Gastroesophageal sphincter (tissue), 4 donors: Measurements from ENCODE around the gene LEP. TPM values are rescaled to one million over a fixed set of nuclear protein-coding genes. Genes with fewer than 3 reads are reported as not detected.

Experiments used
- ATAC-seq: fragments of 150-250 bp; one replicate; pipeline ENCODE4 v1.9.1; 2016; ENCODE audit warnings: mild to moderate bottlenecking, moderate library complexity
- H3K27ac ChIP-seq, 4 donors: fragments of 200-600 bp; sonication (generic) in 3 of 4; 1 replicate in 3 of 4; 2 replicates in 1 of 4; pipeline ENCODE4 v1.5.1; 2016 to 2019
- H3K27me3 ChIP-seq: fragments of 200-600 bp; sonication (generic); one replicate; pipeline ENCODE4 v1.5.1; 2019
- H3K36me3 ChIP-seq, 2 donors: fragments of 200-600 bp; sonication (generic); one replicate each; pipeline ENCODE4 v1.5.1; 2019; ENCODE audit warnings: control low read depth in 1 of 2
- H3K4me1 ChIP-seq, 3 donors: fragments of 200-600 bp; sonication (generic); 1 replicate in 2 of 3; 2 replicates in 1 of 3; pipeline ENCODE4 v1.5.1; 2016 to 2019; ENCODE audit warnings: control low read depth in 2 of 3
- H3K4me3 ChIP-seq, 2 donors: fragments of 200-600 bp; sonication (generic); one replicate each; pipeline ENCODE4 v1.5.1; 2019; ENCODE audit warnings: mild to moderate bottlenecking in 1 of 2, moderate library complexity in 1 of 2
- H3K9me3 ChIP-seq, 3 donors: fragments of 200-600 bp; sonication (generic); one replicate each; pipeline ENCODE4 v1.5.1; 2017 to 2019; ENCODE audit warnings: control low read depth in 2 of 3
- EP300 ChIP-seq: sonication (generic); formaldehyde crosslinking; IDR thresholded peaks from one replicate; pipeline ENCODE4 v1.6.1; 2017; ENCODE audit warnings: antibody characterized with exemption, mild to moderate bottlenecking
- POLR2A ChIP-seq, 2 donors: fragments of 450-650 bp; IDR thresholded peaks; one replicate each; pipeline ENCODE4 v1.6.1; 2017; ENCODE audit warnings: antibody characterized with exemption in 2 of 2, mild to moderate bottlenecking in 2 of 2, moderate library complexity in 1 of 2
- POLR2AphosphoS5 ChIP-seq: sonication (generic); formaldehyde crosslinking; IDR thresholded peaks from one replicate; pipeline ENCODE4 v1.6.1; 2017; ENCODE audit warnings: antibody characterized with exemption
- WGBS, 2 donors: methylation state at CpG; one replicate each; pipeline ENCODE4 v1.1.5; 2018; ENCODE audit warnings: low coverage in 1 of 2; 5-methylcytosine and 5-hydroxymethylcytosine counted together
- total RNA-seq, 4 donors: library from RNA; depleted of rRNA; stranded (reverse); fragments of >200 nt; gene quantifications; one replicate each; pipeline ENCODE4 v1.1.0, GENCODE V29; 2016
- TF ChIP-seq, protein P1 (sequence below), 4 experiments: fragments of 200-600 bp in 2 of 4; fragments of 450-650 bp in 2 of 4; sonication (generic) in 1 of 4; IDR thresholded peaks; one replicate each; pipeline ENCODE4 v1.5.1; 2017 to 2019; ENCODE audit warnings: antibody characterized with exemption in 4 of 4, mild to moderate bottlenecking in 2 of 4, moderate library complexity in 2 of 4

Gene LEP
- total RNA-seq, 4 donors from 2014 or later: 0.15 to 6.6 TPM; not detected in 2

- ATAC-seq: no peak
- Histone ChIP-seq H3K4me1 (no peaks in the 10 kb centered on the region), H3K9me3 (no peaks in the 10 kb centered on the region), H3K36me3 (no peaks in the 10 kb centered on the region), H3K27me3 (peaks cover under 1% of the 10 kb centered on the region), H3K27ac (no peak overlapping the region), H3K4me3 (no peak overlapping the region)
- 45 to 62% methylated on average over 2 to 4 of the region's 4 CpGs for WGBS, 2 donors
- TF ChIP-seq EP300: no peak
- TF ChIP-seq, protein P1, sequence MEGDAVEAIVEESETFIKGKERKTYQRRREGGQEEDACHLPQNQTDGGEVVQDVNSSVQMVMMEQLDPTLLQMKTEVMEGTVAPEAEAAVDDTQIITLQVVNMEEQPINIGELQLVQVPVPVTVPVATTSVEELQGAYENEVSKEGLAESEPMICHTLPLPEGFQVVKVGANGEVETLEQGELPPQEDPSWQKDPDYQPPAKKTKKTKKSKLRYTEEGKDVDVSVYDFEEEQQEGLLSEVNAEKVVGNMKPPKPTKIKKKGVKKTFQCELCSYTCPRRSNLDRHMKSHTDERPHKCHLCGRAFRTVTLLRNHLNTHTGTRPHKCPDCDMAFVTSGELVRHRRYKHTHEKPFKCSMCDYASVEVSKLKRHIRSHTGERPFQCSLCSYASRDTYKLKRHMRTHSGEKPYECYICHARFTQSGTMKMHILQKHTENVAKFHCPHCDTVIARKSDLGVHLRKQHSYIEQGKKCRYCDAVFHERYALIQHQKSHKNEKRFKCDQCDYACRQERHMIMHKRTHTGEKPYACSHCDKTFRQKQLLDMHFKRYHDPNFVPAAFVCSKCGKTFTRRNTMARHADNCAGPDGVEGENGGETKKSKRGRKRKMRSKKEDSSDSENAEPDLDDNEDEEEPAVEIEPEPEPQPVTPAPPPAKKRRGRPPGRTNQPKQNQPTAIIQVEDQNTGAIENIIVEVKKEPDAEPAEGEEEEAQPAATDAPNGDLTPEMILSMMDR (IDR thresholded peaks at IDR 0.05): no peak
Observed at GRCh38 chr7:128251337-128251736, 10.3 kb downstream of the LEP start.

GRCh38 chr7:128253701-128254100 lies 12.6 kb downstream of the LEP start:
- Histone ChIP-seq H3K9me3 (no peaks in the 10 kb centered on the region), H3K27me3 (no peaks in the 10 kb centered on the region), H3K4me3 (no peak overlapping the region), H3K27ac (no peak overlapping the region), H3K4me1 (no peaks in the 10 kb centered on the region), H3K36me3 (no peaks in the 10 kb centered on the region)
- WGBS, 2 donors: 97% methylated on average over 3 of the region's 8 CpGs; no CpG with 5 or more reads in 1 of the 2 donors
- TF ChIP-seq POLR2A (IDR thresholded peaks at IDR 0.05) (no peak), POLR2AphosphoS5 (no peak)
- ATAC-seq: no peak

DNA sequence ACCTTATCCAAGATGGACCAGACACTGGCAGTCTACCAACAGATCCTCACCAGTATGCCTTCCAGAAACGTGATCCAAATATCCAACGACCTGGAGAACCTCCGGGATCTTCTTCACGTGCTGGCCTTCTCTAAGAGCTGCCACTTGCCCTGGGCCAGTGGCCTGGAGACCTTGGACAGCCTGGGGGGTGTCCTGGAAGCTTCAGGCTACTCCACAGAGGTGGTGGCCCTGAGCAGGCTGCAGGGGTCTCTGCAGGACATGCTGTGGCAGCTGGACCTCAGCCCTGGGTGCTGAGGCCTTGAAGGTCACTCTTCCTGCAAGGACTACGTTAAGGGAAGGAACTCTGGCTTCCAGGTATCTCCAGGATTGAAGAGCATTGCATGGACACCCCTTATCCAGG lies 13.4 kb downstream of the LEP start:
- no peak overlapping the region for H3K27ac ChIP-seq
- H3K9me3 ChIP-seq: no peaks in the 10 kb centered on the region
- H3K4me3 ChIP-seq: no peak overlapping the region
- H3K4me1 ChIP-seq: no peaks in the 10 kb centered on the region
- ATAC-seq: no peak
- no peaks in the 10 kb centered on the region for H3K36me3 ChIP-seq
- no peak for TF ChIP-seq POLR2AphosphoS5
- WGBS, 2 donors: 60% methylated on average over 1 of the region's 5 CpGs; no CpG with 5 or more reads in 1 of the 2 donors
- no peaks in the 10 kb centered on the region for H3K27me3 ChIP-seq

DNA sequence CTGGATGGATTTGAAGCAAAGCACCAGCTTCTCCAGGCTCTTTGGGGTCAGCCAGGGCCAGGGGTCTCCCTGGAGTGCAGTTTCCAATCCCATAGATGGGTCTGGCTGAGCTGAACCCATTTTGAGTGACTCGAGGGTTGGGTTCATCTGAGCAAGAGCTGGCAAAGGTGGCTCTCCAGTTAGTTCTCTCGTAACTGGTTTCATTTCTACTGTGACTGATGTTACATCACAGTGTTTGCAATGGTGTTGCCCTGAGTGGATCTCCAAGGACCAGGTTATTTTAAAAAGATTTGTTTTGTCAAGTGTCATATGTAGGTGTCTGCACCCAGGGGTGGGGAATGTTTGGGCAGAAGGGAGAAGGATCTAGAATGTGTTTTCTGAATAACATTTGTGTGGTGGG lies 14.2 kb downstream of the LEP start:
- H3K36me3 ChIP-seq: no peaks in the 10 kb centered on the region
- ATAC-seq: no peak
- H3K9me3 ChIP-seq: no peaks in the 10 kb centered on the region
- H3K4me1 ChIP-seq: no peaks in the 10 kb centered on the region
- WGBS, 2 donors: 94 to 100% methylated on average over 1 to 2 of the region's 2 CpGs
- no peak overlapping the region for H3K4me3 ChIP-seq
- H3K27ac ChIP-seq: no peak overlapping the region
- TF ChIP-seq POLR2A (IDR thresholded peaks at IDR 0.05) (no peak), EP300 (no peak), POLR2AphosphoS5 (no peak)
- TF ChIP-seq, protein P1 (IDR thresholded peaks at IDR 0.05): no peak
- H3K27me3 ChIP-seq: no peaks in the 10 kb centered on the region

DNA sequence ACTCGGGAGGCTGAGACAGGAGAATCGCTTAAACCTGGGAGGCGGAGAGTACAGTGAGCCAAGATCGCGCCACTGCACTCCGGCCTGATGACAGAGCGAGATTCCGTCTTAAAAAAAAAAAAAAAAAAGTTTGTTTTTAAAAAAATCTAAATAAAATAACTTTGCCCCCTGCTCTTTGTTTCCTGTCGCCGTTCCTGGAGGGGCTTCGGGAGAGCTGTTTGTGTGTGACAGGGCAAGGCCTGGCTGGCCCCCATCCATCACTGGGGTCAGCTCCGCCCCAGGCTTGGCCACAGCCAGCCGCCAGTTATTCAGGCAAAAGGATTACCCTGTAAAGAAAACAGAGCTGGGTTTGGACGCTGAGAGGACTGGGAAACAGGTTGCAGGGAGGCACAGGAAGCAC lies 16.4 kb downstream of the LEP start:
- Histone ChIP-seq H3K4me1 (no peaks in the 10 kb centered on the region), H3K27me3 (peaks cover 12% of the 10 kb centered on the region), H3K27ac (no peak overlapping the region), H3K9me3 (no peaks in the 10 kb centered on the region), H3K36me3 (no peaks in the 10 kb centered on the region), H3K4me3 (no peak overlapping the region)
- ATAC-seq: no peak
- TF ChIP-seq, protein P1 (IDR thresholded peaks at IDR 0.05): no peak
- TF ChIP-seq EP300 (no peak), POLR2AphosphoS5 (no peak), POLR2A (IDR thresholded peaks at IDR 0.05) (no peak)
- WGBS, 2 donors: 55 to 76% methylated on average over 5 to 13 of the region's 14 CpGs

DNA sequence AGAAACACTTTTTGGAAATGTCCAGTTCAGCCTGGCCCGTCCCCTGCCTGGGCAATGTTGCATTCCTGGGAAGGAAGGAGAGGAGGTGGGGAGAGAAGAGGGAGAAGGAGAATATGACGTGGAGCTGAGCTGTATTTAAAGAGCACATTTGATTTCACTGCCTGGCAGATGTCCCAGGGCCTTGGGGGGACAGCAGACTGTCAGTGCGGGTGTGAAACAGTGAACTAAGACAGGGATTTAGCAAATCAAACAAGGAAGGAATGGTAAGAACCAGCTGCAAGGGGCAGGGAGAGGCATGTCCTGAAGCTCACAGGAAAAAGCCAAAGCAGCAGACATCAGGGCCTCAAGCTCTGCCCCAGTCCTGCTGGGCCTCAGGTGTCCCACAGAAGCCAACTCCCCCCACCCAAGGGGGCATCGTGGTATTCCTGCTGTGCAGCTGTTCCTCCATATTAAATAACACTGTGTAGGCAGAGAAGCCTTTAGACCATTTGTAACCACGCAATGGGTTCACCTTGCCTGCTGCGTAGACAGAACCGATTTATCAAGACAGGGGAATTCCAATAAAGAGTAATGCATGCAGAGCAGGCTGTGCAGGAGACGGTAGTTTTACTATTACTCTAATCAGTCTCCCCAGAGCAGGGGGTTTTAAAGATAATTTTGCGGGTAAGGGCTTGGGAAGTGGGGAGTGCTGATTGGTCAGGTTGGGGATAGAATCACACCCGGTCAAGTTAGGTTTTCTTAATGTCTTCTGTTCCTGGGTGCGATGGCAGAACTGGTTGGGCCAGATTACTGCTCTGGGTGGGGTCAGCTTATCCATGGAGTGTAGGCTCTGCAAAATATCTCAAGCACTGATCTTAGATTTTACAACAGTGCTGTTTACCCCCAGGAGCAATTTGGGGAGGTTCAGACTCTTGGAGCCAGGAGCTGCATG lies 18.3 kb downstream of the LEP start:
- TF ChIP-seq POLR2A (IDR thresholded peaks at IDR 0.05) (no peak), POLR2AphosphoS5 (no peak), EP300 (no peak)
- TF ChIP-seq, protein P1 (IDR thresholded peaks at IDR 0.05): no peak
- H3K4me3 ChIP-seq: no peak overlapping the region
- 49 to 64% methylated on average over 3 to 8 of the region's 11 CpGs for WGBS, 2 donors
- H3K36me3 ChIP-seq: no peaks in the 10 kb centered on the region
- H3K4me1 ChIP-seq: no peaks in the 10 kb centered on the region
- H3K9me3 ChIP-seq: no peaks in the 10 kb centered on the region
- no peak for ATAC-seq
- no peak overlapping the region for H3K27ac ChIP-seq
- peaks cover 12% of the 10 kb centered on the region for H3K27me3 ChIP-seq
